Heart left ventricle (tissue), 16 donors: ENCODE measurements around the gene ESRRG. TPM values are rescaled to one million over a fixed set of nuclear protein-coding genes. Genes with fewer than 3 reads are reported as not detected.

ENCODE experiments used
- ATAC-seq, 4 donors: fragments of 200-7000 bp; cut with Tn5 transposase; one replicate each; pipeline ENCODE4 v1.9.1; 2020 to 2022; ENCODE audit warnings: moderate library complexity in 4 of 4, mild to moderate bottlenecking in 3 of 4, moderate number of reproducible peaks in 1 of 4
- DNase-seq, 5 donors: peaks; one replicate each; pipeline ENCODE4 v3.0.0-alpha.2; 2020
- H3K27ac ChIP-seq, 12 donors: fragments of 200-600 bp; sonication (generic) in 4 of 12; one replicate each; pipeline versions ENCODE4 v1.5.0 to v1.8.0; 2016 to 2022; ENCODE audit warnings: mild to moderate bottlenecking in 2 of 12
- H3K27me3 ChIP-seq, 9 donors: fragments of 200-600 bp; sonication (generic) in 2 of 9; one replicate each; pipeline versions ENCODE4 v1.5.1 to v1.8.0; 2016 to 2022; ENCODE audit warnings: mild to moderate bottlenecking in 3 of 9
- H3K36me3 ChIP-seq, 9 donors: fragments of 200-600 bp; sonication (generic) in 2 of 9; one replicate each; pipeline versions ENCODE4 v1.5.0 to v1.8.0; 2018 to 2022; ENCODE audit warnings: mild to moderate bottlenecking in 2 of 9
- H3K4me1 ChIP-seq, 12 donors: fragments of 200-600 bp; sonication (generic) in 4 of 12; one replicate each; pipeline versions ENCODE4 v1.5.0 to v1.8.0; 2016 to 2022; ENCODE audit warnings: mild to moderate bottlenecking in 3 of 12
- H3K4me3 ChIP-seq, 12 donors: fragments of 200-600 bp; sonication (generic) in 4 of 12; one replicate each; pipeline versions ENCODE4 v1.5.0 to v1.8.0; 2017 to 2022; ENCODE audit warnings: mild to moderate bottlenecking in 9 of 12, moderate library complexity in 4 of 12
- H3K9me3 ChIP-seq, 12 donors: fragments of 200-600 bp; sonication (generic) in 4 of 12; one replicate each; pipeline versions ENCODE4 v1.5.0 to v1.8.0; 2016 to 2022; ENCODE audit warnings: mild to moderate bottlenecking in 1 of 12
- CTCF ChIP-seq, 12 donors: fragments of 200-600 bp; sonication (generic) in 4 of 12; IDR thresholded peaks; one replicate each; pipeline versions ENCODE4 v1.5.0 to v1.8.0; 2018 to 2022; ENCODE audit warnings: antibody characterized with exemption in 12 of 12, mild to moderate bottlenecking in 5 of 12
- POLR2A ChIP-seq, 2 donors: fragments of 450-650 bp; IDR thresholded peaks; one replicate each; pipeline ENCODE4 v1.6.1; 2017; ENCODE audit warnings: antibody characterized with exemption in 2 of 2, mild to moderate bottlenecking in 2 of 2, moderate library complexity in 2 of 2
- WGBS, 4 donors: extraction: QIAGEN DNeasy Blood & Tissue Kit in 2 of 4; methylation state at CpG; one replicate each; pipeline versions ENCODE4 v1.1.5 to v1.1.7; 2013 to 2018; 5-methylcytosine and 5-hydroxymethylcytosine counted together
- intact Hi-C, 10 donors: fragments of 100-400 bp; cut with DNase I; formaldehyde crosslinking; loops; one replicate each; pipeline versions ENCODE4 v1.11.1 to v1.14.2; 2022
- polyA plus RNA-seq, 2 donors: library from polyadenylated mRNA; stranded (reverse); fragments of 200-250 nt; gene quantifications; one replicate each; pipeline ENCODE4 v1.2.3, GENCODE V29; 2013
- total RNA-seq, 9 donors: library from RNA; depleted of rRNA in 2 of 9; stranded (reverse); fragments of >200 nt in 2 of 9; fragmentation: NEBNext Ultra II Directional in 3 of 9; extraction: Animal tissue kit (Norgen Biotek cat#: 25700) in 3 of 9; gene quantifications; one replicate each; pipeline versions ENCODE4 v1.1.0 to v1.2.4, GENCODE V29; 2016 to 2023
- donor health status: ischemic (EF 13 %, LVEDD 7.1; RV severe dilation, severe dysfunction).
- donor health status: healthy with polysubstance abuse.
- donor health status: DM: no; HTN: yes; CAD: no.
- donor health status: DM: no; HTN: no; CAD: no.
- donor health status: ischemic (EF 25% LVEDD 6.9; RV normal size, moderate dysfunction).
- donor health status: ischemic (EF 25% LVEDD 5.7; RV mildly dilated, moderate dysfunction).
- donor health status: healthy.
- donor health status: DM: yes; HTN: yes; CAD: no.
- donor health status: ischemic (EF 35%, LVEDD 5.7; RV mildly dilated, moderate dysfunction).
- donor health status: nonischemic (EF 11% LVEDD 7.7; RV severe dilation, severe dysfunction).
- donor health status: DM: yes; HTN: yes; CAD: no.
- donor health status: PGD.
- donor health status: ischemic (EF 29% LVEDD 5.4; RV normal size, mild dysfunction).
- donor health status: nonischemic (EF 23%, LVEDD 6.1; RV moderate dilation, normal function).

The ESRRG gene
- total and polyA plus RNA-seq, 11 donors: 5.4 to 45.2 (median 31.3) TPM

GRCh38 chr1:216643176-216643575 is 80.1 kb downstream of the ESRRG start:
- ATAC-seq (no peak), DNase-seq (no peak)
- Histone ChIP-seq H3K4me3 (no peak overlapping the region), H3K9me3 (no peaks in the 10 kb centered on the region), H3K27me3 (no peaks in the 10 kb centered on the region), H3K27ac (no peak overlapping the region), H3K36me3 (no peaks in the 10 kb centered on the region), H3K4me1 (peaks cover 0 to 15% (median 0%) of the 10 kb centered on the region in 12 donors)
- 84 to 98% (median 95%) methylated on average over 1 of the region's 1 CpG for WGBS, 4 donors
- TF ChIP-seq POLR2A (IDR thresholded peaks at IDR 0.05): no peak
- TF ChIP-seq CTCF (IDR thresholded peaks at IDR 0.05): no peak
- intact Hi-C loops: no loop called here

GRCh38 chr1:216641669-216642460 is 81.4 kb downstream of the ESRRG start:
- no peaks in the 10 kb centered on the region for H3K36me3 ChIP-seq
- no peaks in the 10 kb centered on the region for H3K9me3 ChIP-seq
- peaks cover 0 to 16% (median 0%) of the 10 kb centered on the region in 12 donors for H3K4me1 ChIP-seq
- H3K27me3 ChIP-seq: no peaks in the 10 kb centered on the region
- no peak overlapping the region for H3K4me3 ChIP-seq
- 83 to 91% (median 88%) methylated on average over 2 of the region's 2 CpGs for WGBS, 4 donors
- H3K27ac ChIP-seq: peak overlapping the region in 1 of 12 donors; percentile 22
- ATAC-seq (peak in 2 of 4 donors; percentile 31 to 47), DNase-seq (no peak)
- intact Hi-C loops: loop anchor here in 1 of 10 donors (2.0 kb wide), 1 partner anchor 27 kb away; no protein-coding TSS in a partner anchor
- no peak for TF ChIP-seq CTCF (IDR thresholded peaks at IDR 0.05)
- no peak for TF ChIP-seq POLR2A (IDR thresholded peaks at IDR 0.05)

- intact Hi-C loops: loop anchor here in 1 of 10 donors (2.0 kb wide), 1 partner anchor 25 kb away; no protein-coding TSS in a partner anchor
- DNase-seq (peak in 1 of 5 donors; percentile 35), ATAC-seq (peak; percentile 51 to 82 (median 60))
- Histone ChIP-seq H3K27me3 (no peaks in the 10 kb centered on the region), H3K27ac (no peak overlapping the region), H3K9me3 (no peaks in the 10 kb centered on the region), H3K4me3 (no peak overlapping the region), H3K36me3 (no peaks in the 10 kb centered on the region), H3K4me1 (peaks cover 0 to 13% (median 0%) of the 10 kb centered on the region in 12 donors)
- WGBS, 4 donors: 69 to 76% (median 75%) methylated on average over 3 of the region's 3 CpGs
- TF ChIP-seq POLR2A (IDR thresholded peaks at IDR 0.05): no peak
- TF ChIP-seq CTCF (IDR thresholded peaks at IDR 0.05): no peak
Observed at GRCh38 chr1:216640100-216640499, 83.1 kb downstream of the ESRRG start.

- no peak for ATAC-seq
- intact Hi-C loops: no loop called here
- H3K27ac ChIP-seq: no peak overlapping the region
- H3K27me3 ChIP-seq: no peaks in the 10 kb centered on the region
- 79 to 85% (median 83%) methylated on average over 3 of the region's 3 CpGs for WGBS, 4 donors
- H3K9me3 ChIP-seq: no peaks in the 10 kb centered on the region
- TF ChIP-seq POLR2A (IDR thresholded peaks at IDR 0.05) (no peak), CTCF (IDR thresholded peaks at IDR 0.05) (no peak)
- H3K4me1 ChIP-seq: peaks cover 0 to 2% (median 0%) of the 10 kb centered on the region in 12 donors
- H3K36me3 ChIP-seq: no peaks in the 10 kb centered on the region
- H3K4me3 ChIP-seq: no peak overlapping the region
- DNase-seq: no peak
Observed at GRCh38 chr1:216632980-216633379, 90.2 kb downstream of the ESRRG start.
